HG03060 (cell line): ENCODE measurements around the gene HGS.
"Not testable (repeated sequence)": the region's sequence is repeated elsewhere in the genome, so short reads cannot be mapped to it uniquely, and the experiment has no call there.

Experiments used
- ATAC-seq: cut with Tn5 transposase; IDR thresholded peaks from one replicate; pipeline ENCODE4 v1.9.1; 2021; ENCODE audit warnings: low read depth, moderate number of reproducible peaks; ENCODE audit not compliant: unreplicated experiment

HGS gene

DNA sequence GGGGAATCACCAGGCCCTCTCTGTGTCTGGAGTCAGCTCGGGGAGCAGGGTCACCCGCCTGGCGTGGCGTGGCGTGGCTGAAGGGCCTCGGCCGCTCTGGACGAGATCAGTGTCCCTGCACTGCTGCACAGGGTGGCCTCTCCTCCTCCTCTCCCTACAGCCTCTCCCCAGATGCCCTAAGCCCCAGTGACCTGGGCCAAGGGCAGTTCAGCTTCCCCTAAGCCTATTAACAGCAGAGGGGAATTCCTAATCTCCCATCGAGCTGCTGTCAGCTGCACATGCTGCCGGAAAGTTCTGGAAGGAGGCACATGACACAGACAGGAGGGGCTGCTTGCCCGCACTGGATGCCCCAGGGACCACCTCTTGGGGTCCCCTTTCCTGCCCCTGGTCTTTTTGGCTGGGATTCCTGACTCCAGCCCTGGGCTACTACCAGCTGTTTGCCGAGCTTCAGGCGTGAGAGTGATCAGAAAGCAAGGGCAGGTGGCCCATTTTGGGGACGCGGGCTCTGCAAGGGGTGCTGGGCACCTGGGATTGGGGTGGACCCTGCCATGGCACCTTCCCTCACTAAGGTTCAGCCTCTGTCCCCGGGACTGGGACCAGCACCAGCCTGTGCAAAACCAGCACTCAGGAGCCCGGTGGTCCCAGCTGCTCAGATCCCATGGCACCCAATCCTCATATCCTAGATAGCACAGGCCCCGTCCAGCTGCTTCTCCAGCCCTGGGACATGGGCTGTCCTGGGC lies 28.3 kb upstream of the HGS start:
- ATAC-seq: no peak

DNA sequence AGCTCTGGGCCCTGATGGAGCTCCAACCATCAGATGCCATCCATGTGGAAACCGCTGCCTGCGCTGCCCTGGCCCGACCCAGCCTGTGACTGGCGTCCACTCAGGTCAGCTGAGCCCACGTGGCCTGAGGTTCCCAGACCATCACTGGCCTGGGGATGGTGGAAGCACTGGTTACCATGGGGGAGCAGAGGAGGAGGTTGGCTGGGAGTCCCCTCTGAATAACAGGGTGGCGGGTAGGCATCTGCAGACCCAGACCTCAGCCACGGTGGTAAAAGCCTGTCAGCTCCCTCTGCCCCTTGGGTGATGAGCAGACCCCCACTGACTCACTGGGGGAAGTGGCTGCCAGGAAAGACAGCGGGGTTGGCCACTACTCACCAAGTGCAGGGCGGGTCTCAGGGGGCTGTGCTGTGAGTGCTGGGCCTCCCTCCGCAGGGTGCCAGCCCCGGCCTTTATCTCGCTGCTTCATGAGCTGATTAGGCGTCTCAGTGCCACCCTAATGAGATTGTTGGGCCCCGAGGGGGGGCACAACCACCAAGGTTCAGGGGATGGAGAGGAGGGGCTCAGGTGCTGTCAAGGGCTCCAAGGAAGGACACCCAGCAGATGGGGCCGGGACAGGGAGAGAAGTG lies 27.6 kb upstream of the HGS start, which contains the start of gene PDE6G:
PDE6G (minus strand) TSS at position 425 of the 626 bp plus-strand sequence. CDS start 3,237 bp downstream, outside the sequence.
- ATAC-seq: no peak

DNA sequence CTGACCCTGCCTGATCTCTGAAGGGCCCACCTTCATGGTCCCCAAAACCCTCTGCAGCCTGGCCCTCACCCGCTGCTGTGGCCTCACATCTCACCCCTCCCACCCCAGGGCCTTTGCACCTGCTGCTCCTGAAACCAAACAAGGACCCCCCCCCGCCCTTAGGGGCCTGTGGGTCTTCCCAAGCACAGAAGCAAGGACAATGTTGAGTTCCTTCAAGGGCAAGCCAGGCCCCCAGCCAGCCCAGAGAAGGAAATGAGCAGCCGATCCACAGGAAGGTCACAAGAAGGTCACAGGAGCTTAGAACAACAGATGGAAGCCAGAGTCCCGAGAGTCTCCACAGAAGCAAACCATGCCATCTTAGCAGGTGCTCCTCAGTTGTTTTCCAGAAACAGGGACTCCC lies 27.0 kb upstream of the HGS start:
- ATAC-seq: no peak

DNA sequence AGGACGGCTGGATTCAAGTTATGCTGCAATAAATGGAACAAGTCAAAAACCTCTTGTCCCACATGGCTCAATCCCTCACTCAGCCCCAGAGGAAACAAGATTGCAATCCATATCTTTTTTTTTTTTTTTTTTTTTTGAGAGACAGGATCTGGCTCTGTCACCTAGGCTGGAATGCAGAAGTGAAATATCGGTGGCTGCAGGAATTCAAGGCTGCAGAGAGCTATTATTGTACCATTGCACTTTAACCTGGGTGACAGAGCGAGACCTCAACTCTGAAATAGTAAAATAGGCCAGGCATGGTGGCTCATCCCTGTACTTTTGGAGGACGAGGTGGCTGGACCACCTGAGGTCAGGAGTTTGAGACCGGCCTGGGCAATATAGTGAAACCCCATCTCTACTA lies 24.8 kb upstream of the HGS start:
- no peak for ATAC-seq

DNA sequence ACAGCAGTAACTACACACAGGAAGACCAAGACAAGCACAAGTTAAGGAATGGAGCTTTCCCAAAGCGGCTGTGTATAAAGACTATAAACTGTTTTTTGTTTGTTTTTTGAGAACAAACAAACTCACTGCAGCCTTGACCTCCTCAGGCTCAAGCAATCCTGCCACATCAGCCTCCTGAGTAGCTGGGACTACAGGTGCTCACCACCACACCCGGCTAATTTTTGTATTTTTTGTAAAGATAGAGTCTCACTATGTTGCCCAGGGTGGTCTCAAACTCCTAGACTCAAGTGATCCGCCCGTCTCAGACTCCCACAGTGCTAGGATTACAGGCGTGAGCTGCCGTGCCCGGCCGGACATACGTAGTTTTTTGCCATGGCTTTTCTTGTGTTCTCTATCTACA lies 23.4 kb upstream of the HGS start:
- ATAC-seq: no peak

DNA sequence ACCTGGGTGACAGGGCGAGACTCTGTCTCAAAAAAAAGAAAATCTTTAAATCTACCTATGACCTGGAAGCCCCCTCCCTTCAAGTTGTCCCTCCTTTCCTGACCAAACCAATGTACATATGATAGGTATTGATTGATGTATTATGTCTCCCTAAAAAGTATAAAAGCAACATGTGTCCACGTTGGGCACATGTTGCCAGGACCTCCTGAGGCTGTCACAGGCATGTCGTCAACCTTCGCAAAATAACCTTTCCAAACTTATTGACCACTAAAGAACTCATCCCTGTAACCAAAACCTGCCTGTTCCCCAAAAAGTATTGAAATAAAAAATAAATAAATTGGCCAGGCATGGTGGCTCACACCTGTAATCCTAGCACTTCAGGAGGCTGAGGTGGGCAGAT lies 21.8 kb upstream of the HGS start:
- ATAC-seq: no peak

DNA sequence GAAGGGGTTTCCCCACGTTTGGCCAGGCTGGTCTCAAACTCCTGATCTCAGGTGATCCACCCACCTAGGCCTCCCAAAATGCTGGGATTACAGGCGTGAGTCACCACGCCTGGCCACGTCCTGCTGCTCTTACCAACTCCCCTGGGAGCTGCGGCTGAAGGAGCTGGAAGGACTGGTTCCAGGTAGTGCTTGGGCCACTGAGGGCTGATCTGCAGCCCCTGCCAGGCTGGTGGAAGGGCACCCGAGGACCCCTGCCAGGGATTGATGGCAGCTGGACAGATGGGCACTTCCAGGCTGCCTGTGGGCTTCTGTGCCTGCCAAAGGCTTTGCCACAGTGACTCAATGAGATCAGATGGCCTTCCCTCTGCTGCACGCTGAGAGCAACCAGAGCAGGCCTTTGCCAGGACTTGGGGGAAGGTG lies 19.8 kb upstream of the HGS start:
- no peak for ATAC-seq

DNA sequence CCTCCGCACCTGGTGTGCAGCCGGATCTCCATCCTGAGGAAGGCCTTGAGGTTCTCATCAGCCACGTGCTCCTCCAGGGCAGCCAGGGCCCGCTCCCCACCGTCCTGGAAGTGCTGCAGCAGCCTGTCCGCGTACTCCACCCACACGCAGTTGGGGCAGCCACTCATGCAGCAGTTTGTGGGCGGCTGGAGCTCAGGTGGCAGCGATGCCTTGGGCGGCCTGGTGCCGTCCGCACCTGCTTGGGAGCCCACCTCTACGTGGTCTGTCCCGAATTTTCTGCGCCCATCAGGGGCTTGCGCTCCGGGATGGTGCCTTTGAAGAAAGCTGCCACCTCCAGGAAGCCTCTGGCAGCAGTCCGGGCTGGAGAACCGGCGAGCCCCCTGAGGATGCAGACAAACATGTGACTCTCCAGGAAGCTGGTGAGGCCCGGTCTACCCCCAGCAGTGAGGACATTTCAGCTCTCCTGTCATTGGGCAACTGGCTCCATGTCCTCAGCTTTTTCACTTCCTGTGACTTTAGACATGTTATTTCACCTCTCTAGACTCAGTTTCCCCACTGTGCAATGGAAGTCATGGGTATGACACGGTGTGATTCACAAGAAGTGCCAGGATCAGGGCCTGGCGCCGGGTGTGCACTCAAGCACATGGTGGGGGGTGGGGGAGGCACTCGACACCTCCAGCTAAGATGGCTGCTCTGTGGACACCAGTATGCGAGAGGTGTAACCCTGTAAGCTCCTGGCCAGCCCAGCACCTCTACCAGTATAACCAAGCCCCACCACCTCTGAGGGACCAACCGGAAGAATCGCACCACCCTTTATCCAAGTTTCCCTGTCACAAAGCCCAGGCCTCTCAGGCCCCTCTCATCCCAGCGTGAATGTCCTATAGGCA lies 18.4 kb upstream of the HGS start:
- ATAC-seq: no peak

DNA sequence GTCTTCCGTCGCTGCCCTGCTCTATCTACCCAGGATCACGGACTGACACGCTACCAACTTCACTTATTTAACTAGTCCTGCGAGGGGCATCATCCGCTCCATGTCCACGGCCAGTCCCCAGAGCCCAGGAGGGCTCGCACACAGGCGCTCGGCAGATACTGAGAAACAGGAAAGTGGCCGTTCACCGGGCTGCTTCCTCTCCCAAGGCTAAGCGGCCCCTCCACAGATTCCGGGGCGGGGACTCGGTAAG lies 17.8 kb upstream of the HGS start:
- ATAC-seq: no peak

DNA sequence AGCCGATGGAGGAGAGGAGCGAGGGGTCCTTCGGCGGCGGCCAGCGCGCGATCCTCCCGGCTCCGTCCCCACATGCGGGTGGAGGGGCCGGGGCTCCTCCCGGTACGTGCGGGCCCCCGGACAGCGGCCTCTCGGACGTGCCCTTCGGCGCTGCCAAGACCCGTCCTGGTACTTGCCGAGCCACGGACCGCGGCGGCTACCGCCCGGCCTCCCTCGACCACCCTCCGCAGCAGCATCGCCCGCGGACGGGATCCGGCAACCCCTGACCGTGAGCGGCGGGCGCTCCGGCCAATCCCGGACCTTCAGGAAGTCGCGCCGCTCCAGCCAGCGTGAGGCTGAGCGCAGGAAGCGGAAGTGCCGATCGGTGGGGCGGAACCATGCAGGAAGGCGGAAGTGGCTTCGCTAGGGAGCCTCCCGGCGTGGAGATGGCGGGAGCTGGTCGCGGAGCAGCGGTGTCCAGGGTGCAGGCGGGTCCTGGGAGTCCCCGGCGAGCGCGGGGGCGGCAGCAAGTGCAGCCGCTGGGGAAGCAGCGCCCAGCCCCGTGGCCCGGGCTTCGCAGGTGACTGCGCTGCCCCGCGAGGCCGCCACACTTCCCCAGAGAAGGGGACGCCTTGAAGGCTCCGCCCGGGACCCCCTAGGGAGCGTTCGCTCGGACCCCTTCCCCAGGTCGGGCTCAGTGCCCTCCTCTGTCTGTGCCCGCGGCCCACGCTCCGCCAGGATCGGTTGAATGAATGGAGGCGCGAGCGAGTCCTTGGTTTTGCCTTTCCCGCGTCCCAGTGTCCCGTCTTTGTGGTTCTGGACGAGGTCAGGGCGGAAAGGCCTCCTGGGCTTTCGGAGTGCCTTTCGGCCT lies 17.2 kb upstream of the HGS start, which contains the start of the genes CCDC137 and OXLD1:
CCDC137 (plus strand) TSS at position 396 of the 850 bp plus-strand sequence; CDS start at position 426, 30 bp downstream.
OXLD1 (minus strand) TSS at position 264 of the 850 bp plus-strand sequence; CDS start at position 236, 28 bp downstream.
- ATAC-seq: peak; percentile 89

DNA sequence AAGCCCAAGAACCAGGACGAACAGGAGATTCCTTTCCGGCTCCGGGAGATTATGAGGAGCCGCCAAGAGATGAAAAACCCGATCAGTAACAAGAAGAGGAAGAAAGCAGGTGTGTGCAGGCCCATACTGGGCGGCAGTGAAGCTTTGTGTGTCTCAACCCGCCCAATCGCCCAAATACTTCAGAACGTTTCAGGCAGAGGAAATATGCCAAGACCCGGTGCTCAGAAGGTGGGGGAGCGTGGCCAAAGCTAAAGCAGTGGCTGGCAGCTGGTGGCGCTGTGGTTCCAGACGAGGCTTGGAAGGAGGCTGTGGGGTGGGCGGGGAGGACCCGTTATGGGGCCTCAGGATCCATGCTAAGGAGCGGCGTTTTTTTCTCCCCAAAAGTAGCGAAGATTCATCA lies 16.1 kb upstream of the HGS start:
- ATAC-seq: no peak

DNA sequence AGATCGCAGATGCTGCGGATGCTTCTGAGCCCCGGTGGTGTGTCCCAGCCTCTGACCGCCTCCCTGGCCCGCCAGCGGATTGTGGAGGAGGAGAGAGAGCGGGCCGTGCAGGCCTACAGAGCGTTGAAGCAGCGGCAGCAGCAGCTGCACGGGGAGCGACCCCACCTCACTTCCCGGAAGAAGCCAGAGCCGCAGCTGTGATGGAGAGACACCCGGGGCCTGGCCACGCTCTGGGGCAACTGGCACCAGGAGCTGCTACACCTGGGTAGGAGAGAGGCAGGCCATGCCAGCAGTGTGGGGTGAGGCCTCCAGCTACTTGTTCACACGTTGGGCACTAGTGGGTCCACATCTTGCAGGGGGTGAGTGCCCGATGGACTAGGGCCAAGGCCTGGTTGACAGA lies 11.3 kb upstream of the HGS start:
- ATAC-seq: no peak

DNA sequence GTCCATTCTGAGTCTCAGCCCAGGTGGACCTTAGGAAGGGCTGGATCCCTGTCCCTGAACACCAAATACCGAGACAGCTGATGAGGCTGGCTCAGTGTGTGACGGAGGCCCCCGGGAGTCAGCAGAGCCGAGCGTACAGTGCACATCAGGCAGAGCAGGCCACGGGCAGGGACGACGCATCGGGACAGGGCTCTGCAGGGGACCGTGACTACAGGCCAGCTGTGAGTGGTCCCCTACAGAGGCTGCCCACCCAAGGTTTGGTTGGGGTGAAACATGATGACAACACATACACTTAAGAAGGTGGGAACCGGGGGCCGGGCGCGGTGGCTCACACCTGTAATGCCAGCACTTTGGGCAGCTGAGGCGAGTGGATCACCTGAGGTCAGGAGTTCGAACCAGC lies 10.9 kb upstream of the HGS start:
- no peak for ATAC-seq

DNA sequence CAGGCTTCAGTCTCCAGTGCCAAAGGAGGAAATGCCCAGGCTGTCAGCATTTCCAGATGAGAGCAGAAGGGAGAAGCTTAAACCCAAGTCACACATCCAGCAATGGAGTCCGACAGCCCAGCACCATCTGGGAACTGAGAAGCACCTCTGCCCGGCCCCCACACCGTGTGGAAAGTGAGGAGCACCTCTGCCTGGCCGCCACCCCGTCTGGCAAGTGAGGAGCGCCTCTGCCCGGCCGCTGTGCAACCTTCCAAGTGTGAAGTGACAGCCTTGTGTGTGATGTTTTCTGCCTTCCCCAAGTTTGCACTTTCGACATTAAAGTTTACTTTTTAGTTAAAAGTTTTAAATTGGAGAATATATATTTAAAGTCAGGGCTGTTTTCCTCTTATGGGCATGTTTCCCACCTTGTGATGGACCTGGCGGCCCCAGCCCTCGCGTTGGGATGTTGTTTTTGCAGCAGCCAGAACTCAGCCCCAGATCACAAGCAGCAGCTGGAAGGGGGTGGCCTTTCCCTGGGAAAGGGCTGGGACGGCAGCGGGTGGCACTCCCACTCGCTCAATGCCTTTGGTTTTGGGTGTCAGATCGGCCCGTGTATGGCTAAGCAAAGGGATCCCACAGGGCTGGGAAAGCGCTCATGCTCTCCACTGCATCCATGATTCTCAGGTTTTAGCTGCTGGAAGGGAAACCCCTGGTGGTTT lies 10.1 kb upstream of the HGS start:
- no peak for ATAC-seq

DNA sequence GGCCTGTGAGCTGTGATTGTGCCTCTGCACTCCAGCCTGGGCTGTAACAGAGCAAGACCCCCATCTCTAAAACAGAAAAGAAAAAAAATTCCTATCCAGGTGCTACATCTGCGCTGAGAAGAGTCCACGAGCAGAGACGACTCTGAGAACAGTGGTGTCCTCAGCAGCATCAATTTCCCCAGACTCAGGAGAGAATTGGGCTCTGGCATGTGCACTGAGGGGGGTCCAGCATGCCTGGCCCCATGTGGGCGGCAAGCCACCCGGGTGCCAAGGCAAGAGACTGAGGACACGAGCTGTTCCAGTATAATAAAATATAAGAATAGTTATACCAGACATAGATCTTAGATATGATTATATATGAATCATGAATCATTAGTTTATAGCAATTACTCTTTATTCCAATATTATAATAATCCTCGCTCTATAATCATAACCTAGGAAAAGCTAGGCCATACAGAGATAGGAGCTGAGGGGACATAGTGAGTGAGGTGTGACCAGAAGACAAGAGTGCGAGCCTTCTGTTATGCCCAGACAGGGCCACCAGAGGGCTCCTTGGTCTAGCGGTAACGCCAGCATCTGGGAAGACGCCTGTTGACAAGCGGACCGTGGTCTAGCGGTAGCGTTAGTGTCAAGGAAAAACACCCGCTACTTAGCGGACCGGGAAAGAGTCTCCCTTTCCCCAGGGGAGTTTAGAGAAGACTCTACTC lies 8.1 kb upstream of the HGS start:
- ATAC-seq: not testable (repeated sequence)

DNA sequence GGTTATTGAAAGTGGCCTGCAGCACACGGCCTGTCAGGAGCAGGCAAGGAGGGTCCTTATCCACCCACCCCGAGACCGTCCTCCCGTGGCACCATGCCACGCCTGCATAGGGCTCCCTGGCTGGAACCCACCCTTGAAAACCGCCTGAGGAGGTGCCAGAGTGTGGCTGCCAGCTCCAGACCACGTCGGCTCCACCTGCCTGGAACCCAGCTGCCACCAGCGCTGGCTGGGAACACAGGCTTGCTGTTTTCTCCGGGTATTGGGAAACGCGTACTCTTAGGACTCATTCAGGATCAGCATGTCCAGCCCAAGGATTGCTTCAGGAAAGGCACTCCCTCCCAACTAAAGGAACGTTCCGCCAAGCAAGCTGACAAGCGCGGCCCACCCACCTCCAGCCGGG lies 6.9 kb upstream of the HGS start:
- ATAC-seq: no peak

DNA sequence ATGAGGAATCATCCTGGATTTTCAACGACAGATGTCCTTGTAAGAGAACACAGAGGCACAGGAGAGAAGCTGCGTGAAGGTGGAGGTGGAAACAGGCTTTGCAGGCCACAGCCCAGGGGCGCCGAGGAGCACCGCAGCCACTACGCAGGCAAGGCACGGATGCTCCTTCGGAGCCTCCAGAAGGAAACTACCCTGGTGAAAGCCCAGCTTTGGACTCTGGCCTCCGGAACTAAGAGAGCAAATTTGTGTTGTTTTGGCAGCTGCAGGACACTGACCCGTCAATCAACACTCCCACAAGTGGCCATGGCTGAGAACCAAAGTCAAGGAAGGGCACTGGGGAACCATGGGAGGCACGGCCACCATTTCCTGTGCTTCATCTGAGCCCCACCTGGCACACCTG lies 3.7 kb upstream of the HGS start:
- no peak for ATAC-seq

DNA sequence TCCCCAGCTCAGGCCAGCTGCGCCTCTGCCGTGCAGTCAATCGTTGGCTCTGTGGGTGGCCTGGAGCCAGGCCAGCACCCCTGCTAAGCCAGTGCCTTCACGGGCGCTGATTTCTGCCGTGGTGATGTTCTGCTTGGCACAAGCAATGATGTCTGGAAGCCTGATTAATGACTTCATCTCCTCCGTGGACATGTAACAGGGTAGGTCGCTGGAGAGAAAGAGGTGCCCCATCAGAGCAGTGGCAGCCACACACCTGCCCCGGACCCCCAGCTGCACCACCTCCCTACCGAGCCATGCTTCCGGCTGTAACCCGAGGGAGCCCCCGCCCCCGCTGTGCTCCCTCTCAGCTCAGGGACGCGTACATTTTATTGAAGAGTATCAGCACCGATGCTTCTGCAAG lies 2.1 kb upstream of the HGS start:
- ATAC-seq: no peak

DNA sequence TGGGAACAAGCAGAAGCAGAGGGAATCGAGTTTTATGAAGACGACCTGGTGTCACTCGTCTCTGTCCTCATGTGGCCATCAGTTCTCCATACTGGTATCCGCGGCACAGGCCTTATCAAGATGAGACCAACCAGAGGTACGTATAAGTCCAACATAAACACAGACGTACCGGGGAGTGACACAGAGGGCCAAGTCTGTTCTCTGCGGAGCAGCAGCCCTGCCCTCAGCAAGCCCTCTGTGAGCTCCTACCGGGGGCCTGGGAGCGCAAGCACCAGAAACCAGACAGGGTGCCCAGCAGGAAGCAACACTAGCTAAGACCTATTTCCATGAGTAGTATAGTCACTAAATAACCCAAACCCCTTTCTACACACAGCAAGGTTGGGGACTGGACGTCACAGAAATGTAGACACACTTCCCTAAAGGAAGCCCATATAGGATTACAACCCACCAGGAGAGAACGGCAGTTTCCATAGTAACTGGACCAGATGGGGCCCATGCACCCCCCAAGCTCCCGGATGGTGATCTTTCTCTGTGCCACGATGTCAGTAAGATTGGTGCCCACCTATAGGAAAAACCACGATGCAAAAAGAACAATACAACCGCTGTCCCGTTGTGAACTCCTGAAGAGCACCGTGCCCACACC lies 1.1 kb upstream of the HGS start:
- ATAC-seq: no peak
